Measurements from ENCODE around the gene OST4. TPM values are rescaled to one million over a fixed set of nuclear protein-coding genes. Genes with fewer than 3 reads are reported as not detected.

Gene OST4
- total RNA-seq, 6 donors from 2014 or later = 90.4 to 265 (median 176) TPM

- peaks cover 27 to 52% (median 38%) of the 10 kb centered on the region in 4 donors for H3K4me1 ChIP-seq
- H3K36me3 ChIP-seq = no peaks in the 10 kb centered on the region
- ATAC-seq (ENCODE audit: low FRiP score in 2 of 2) (no peak), DNase-seq (peak in 1 of 2 donors; percentile 45)
- H3K9me3 ChIP-seq = no peaks in the 10 kb centered on the region
- no peak for TF ChIP-seq POLR2A (IDR thresholded peaks at IDR 0.05)
- TF ChIP-seq CTCF (IDR thresholded peaks at IDR 0.05) = no peak
- TF ChIP-seq EP300 (IDR thresholded peaks at IDR 0.05) = no peak
- TF ChIP-seq POLR2AphosphoS5 (IDR thresholded peaks at IDR 0.05) = no peak
- no peak overlapping the region for H3K27ac ChIP-seq
- H3K4me3 ChIP-seq = no peak overlapping the region
- H3K27me3 ChIP-seq = no peaks in the 10 kb centered on the region
- WGBS, 2 donors = 90 to 93% methylated on average over 5 to 6 of the region's 6 CpGs
Measured at GRCh38 chr2:27084297-27085061, 13.0 kb upstream of the OST4 start.

- 87 to 93% methylated on average over 13 to 15 of the region's 20 CpGs for whole genome bisulfite sequencing, 2 donors
- no peak for ATAC-seq (ENCODE audit: low FRiP score in 2 of 2)
- no peaks in the 10 kb centered on the region for H3K9me3 ChIP-seq
- DNase-seq = no peak
- H3K4me1 ChIP-seq = peaks cover 27 to 52% (median 38%) of the 10 kb centered on the region in 4 donors
- TF ChIP-seq EP300 (IDR thresholded peaks at IDR 0.05) = no peak
- no peak for TF ChIP-seq POLR2A (IDR thresholded peaks at IDR 0.05)
- no peak for TF ChIP-seq POLR2AphosphoS5 (IDR thresholded peaks at IDR 0.05)
- no peak for TF ChIP-seq CTCF (IDR thresholded peaks at IDR 0.05)
- H3K27me3 ChIP-seq = no peaks in the 10 kb centered on the region
- no peak overlapping the region for H3K27ac ChIP-seq
- no peak overlapping the region for H3K4me3 ChIP-seq
- H3K36me3 ChIP-seq = no peaks in the 10 kb centered on the region
Measured at GRCh38 chr2:27083410-27084296, 12.2 kb upstream of the OST4 start.

- H3K4me3 ChIP-seq = no peak overlapping the region
- TF ChIP-seq EP300 (IDR thresholded peaks at IDR 0.05) (no peak), POLR2A (IDR thresholded peaks at IDR 0.05) (no peak), CTCF (IDR thresholded peaks at IDR 0.05) (no peak), POLR2AphosphoS5 (IDR thresholded peaks at IDR 0.05) (no peak)
- ATAC-seq (ENCODE audit: low FRiP score in 2 of 2) (no peak), DNase-seq (peak in 1 of 2 donors; percentile 76)
- no peaks in the 10 kb centered on the region for H3K27me3 ChIP-seq
- no peaks in the 10 kb centered on the region for H3K36me3 ChIP-seq
- WGBS, 2 donors = 84 to 93% methylated on average over 17 to 26 of the region's 27 CpGs
- H3K4me1 ChIP-seq = peaks cover 30 to 52% (median 39%) of the 10 kb centered on the region in 4 donors
- H3K27ac ChIP-seq = peak overlapping the region in 1 of 4 donors; percentile 70
- no peaks in the 10 kb centered on the region for H3K9me3 ChIP-seq
Measured at GRCh38 chr2:27082773-27083409, 11.4 kb upstream of the OST4 start.

- Histone ChIP-seq H3K27me3 (no peaks in the 10 kb centered on the region), H3K36me3 (no peaks in the 10 kb centered on the region), H3K9me3 (no peaks in the 10 kb centered on the region), H3K27ac (peak overlapping the region; percentile 68 to 86 (median 74)), H3K4me3 (peak overlapping the region in 1 of 4 donors; percentile 51), H3K4me1 (peaks cover 26 to 47% (median 38%) of the 10 kb centered on the region in 4 donors)
- ATAC-seq (ENCODE audit: low FRiP score in 2 of 2) (no peak), DNase-seq (peak in 1 of 2 donors; percentile 85)
- TF ChIP-seq CTCF (IDR thresholded peaks at IDR 0.05) = no peak
- no peak for TF ChIP-seq EP300 (IDR thresholded peaks at IDR 0.05)
- no peak for TF ChIP-seq POLR2A (IDR thresholded peaks at IDR 0.05)
- TF ChIP-seq POLR2AphosphoS5 (IDR thresholded peaks at IDR 0.05) = no peak
- 91 to 97% methylated on average over 6 to 30 of the region's 38 CpGs for WGBS, 2 donors
Measured at GRCh38 chr2:27081984-27082772, 10.7 kb upstream of the OST4 start.

Data from upper lobe of left lung (tissue), 6 donors.